HCT116 (cell line): ENCODE results near the gene SMG6.

Experiments
- SP1 ChIP-seq: IDR thresholded peaks from 2 replicates; pipeline ENCODE4 v1.6.1; 2012; ENCODE audit warnings: low read depth
- ZNF274 ChIP-seq: fragments of 200-500 bp; sonication (Bioruptor generic); IDR thresholded peaks from 2 replicates; pipeline ENCODE4 v1.6.1; 2014; ENCODE audit warnings: mild to moderate bottlenecking, low read depth, low read length, inconsistent platforms
- TF ChIP-seq, protein P1 (sequence below), 3 experiments: fragments of 200-600 bp in 1 of 3; sonication (generic) in 1 of 3; IDR thresholded peaks in 2 of 3; conservative IDR thresholded peaks in 1 of 3; 2 replicates each; pipeline ENCODE4 v1.5.1; 2012 to 2017; ENCODE audit warnings: low read depth in 2 of 3, low read length in 2 of 3, antibody characterized with exemption in 1 of 3, borderline replicate concordance in 1 of 3, control low read depth in 1 of 3, mild to moderate bottlenecking in 1 of 3, mixed read lengths in 1 of 3, mixed run types in 1 of 3, moderate library complexity in 1 of 3; ENCODE audit not compliant: insufficient read depth in 1 of 3

DNA sequence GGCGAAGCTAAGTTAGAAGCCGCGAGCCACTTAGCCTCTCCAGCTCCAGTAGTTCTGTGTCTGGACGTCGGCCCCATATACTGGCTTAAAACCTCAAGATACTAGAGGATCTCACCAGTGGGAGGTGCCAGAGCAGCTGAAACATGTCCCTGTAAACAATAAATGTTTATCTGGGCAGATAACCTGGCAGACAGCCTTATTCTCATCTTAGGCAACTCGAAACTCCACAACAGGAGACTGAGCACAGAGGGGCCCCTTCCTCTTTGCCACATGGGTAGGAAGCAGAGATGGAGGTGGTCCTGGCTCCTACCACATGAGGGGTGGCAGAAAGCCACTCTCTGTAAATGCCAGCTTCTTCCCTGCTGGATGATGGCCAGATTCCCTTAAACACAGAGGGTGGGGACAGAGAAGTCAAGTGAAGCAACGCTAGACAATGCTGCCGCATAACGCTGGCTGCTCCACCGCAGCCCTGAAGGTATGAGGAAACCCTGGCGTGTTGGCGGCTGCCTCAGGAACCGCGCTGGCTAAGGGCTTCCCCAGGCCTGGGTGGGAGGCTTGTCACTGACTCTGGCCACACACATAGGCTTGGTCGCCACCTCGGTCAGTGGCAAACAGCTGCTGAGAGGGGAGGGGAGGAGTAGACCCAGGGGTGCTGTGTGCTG, 180.8 kb downstream of the SMG6 start:
- TF ChIP-seq, protein P1, sequence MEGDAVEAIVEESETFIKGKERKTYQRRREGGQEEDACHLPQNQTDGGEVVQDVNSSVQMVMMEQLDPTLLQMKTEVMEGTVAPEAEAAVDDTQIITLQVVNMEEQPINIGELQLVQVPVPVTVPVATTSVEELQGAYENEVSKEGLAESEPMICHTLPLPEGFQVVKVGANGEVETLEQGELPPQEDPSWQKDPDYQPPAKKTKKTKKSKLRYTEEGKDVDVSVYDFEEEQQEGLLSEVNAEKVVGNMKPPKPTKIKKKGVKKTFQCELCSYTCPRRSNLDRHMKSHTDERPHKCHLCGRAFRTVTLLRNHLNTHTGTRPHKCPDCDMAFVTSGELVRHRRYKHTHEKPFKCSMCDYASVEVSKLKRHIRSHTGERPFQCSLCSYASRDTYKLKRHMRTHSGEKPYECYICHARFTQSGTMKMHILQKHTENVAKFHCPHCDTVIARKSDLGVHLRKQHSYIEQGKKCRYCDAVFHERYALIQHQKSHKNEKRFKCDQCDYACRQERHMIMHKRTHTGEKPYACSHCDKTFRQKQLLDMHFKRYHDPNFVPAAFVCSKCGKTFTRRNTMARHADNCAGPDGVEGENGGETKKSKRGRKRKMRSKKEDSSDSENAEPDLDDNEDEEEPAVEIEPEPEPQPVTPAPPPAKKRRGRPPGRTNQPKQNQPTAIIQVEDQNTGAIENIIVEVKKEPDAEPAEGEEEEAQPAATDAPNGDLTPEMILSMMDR (IDR thresholded peaks at IDR 0.05 in 2 of 3, conservative IDR thresholded peaks at IDR 0.05 in 1 of 3; ENCODE audit: borderline replicate concordance in 1 of 3, insufficient read depth in 1 of 3, low read depth in 2 of 3, low read length in 2 of 3): no peak
- TF ChIP-seq ZNF274 (no peak), SP1 (no peak)
